DMS114 treated with DMSO at 0.1 percent for 48 hours (cell line): ENCODE data around the gene MRAP2.
"Not testable (repeated sequence)": the region's sequence is repeated elsewhere in the genome, so short reads cannot be mapped to it uniquely, and the experiment has no call there.

Source experiments
- DNase-seq: peaks from one replicate; lab custom pipeline; 2025; ENCODE audit not compliant: unreplicated experiment; lab: John Stamatoyannopoulos, UW

Gene MRAP2

DNA sequence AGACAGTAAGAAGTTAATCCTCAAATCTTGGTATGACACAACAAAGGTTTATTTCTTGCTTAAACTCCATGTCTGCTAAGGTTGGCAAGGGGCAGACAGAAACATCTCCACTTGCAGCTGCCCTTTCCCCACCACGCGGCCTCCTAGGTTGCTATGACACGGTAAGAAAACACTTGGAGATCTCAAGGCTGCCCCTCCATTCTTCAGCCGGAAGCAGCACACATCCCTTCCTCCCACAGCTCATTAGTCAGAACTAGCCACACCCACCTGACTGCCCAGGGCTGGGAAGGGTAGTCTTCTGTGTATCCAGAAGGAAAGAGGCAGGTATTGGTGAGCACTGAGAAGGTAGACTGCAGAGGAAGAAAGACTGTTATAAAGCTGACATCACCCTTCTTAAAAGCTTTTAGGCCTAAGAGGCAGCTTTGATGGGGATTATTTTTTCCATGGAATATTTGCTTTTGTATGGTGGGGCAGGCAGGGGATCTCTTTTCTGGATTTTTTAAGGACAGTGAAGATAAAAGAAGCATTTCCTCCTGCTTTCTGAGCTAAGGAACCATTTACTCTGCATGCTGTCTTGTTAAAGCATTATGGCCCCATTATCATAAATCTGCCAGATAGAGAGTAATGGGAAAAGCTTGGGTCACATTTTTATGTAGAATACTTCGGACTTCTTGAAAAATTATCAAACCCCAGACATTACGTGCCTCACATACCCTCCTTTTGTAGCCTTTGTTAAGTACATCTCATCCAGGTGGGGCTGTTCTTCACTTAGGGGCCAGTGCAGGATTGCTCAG, 41.6 kb downstream of the MRAP2 start:
- DNase-seq = no peak

DNA sequence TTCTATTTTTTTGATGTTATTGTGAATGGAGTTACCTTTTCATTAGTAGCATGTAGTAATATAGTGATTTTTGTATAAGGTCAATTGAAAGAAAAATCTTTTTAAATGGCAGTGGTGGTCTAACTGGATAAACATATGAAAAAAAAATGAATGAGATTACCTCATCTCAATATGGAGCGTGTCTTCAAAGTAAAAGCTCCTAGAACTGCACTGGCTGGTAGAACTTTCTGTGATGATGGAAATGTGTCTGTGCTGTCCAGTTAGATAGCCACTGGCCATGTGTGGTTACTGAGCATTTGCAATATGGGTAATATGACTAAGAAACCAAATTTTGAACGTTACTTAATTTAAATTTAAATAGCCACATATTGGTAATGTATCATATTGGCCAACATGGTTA, 44.1 kb downstream of the MRAP2 start:
- no peak for DNase-seq

DNA sequence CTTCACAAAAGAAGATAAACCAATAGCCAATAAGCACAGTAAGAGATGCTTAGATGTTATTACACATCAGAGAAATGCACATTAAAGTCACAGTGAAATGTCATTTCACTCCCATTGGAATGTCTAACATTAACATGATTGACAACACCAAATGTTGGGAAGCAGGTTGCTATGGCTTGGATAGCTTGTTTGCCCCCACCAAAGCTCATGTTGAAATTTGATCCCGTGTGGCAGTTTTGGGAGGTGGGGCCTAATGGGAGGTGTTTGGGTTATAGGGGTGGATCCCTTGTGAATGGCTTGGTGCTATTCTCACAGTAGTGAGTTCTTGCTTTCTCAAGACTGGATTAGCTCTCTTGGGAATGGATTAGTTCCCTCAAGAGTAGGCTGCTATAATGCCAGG, 44.8 kb downstream of the MRAP2 start:
- DNase-seq = no peak

DNA sequence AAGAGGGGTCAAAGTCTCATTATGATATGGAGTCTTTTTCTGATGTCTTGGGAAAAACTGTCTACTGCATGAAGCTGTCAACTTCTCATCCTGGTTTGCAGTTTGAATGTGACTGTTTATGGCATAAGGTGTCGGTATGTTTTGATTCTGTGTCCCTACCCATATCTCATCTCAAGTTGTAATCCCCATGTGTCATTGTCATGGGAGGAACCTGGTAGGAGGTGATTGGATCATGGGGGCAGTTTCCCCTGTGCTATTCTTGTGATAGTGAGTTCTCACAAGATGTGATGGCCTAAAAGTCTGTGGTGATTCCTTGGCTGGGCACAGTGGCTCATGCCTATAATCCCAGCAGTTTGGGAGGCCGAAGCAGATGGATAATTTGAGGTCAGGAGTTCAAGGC, 47.6 kb downstream of the MRAP2 start:
- no peak for DNase-seq

DNA sequence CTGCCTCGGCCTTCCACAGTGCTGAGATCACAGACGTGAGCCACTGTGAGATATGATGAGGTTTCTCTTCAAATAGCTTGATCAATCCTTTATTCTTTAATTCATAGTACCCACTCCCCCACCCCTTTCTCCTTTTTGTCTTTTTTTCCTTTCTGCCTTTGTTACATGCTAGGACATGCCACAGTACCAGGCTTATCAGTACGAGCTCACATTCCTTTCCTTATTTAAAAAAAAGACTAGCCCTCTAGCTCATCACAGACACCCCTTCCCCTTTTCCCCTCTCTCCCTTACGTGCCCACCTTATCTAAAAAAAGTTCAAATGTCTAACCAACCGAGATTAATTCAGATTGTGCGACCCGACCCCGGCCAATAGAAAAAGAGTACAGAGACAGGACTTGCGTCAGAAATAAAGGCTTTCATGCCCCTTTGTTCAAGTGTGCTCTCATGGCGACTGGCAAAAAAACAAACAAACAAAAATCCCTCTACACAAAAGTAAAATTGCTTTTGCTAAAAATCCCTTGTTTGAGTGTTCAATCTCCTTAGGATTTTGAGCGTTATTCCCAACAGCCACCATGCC, 49.2 kb downstream of the MRAP2 start:
- DNase-seq = no peak

DNA sequence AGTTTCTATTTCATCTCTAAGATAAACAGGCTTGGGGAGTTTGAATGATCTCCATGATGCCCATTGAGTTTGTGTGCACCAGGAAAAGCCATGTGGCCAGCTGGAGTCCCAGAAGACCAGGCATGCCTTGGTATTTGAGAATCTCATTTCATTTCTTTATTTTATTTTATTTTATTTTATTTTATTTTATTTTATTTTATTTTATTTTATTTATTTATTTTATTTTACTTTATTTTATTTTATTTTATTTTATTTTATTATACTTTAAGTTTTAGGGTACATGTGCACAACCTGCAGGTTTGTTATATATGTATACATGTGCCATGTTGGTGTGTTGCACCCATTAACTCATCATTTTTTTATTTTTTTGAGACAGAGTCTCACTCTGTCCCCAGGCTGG, 51.1 kb downstream of the MRAP2 start:
- not testable (repeated sequence) for DNase-seq

DNA sequence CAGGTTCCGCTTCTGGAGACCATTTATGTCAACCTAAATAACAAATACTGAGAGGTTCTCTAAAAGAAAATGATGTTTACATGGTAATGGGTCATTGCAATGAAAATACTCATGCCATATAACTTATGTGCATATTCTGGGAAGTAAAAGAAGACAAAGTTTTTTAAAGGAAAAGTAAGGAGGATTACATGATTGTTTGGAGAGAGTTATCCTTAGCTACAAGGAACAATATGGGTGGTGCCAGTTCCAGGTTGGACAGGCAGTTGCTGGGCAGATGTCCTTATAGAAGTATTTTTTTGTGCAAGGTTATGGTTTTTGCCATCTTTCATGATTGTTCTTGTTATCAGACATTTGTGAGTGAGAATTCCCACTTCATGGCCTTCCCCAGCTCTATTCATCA, 52.5 kb downstream of the MRAP2 start:
- no peak for DNase-seq

DNA sequence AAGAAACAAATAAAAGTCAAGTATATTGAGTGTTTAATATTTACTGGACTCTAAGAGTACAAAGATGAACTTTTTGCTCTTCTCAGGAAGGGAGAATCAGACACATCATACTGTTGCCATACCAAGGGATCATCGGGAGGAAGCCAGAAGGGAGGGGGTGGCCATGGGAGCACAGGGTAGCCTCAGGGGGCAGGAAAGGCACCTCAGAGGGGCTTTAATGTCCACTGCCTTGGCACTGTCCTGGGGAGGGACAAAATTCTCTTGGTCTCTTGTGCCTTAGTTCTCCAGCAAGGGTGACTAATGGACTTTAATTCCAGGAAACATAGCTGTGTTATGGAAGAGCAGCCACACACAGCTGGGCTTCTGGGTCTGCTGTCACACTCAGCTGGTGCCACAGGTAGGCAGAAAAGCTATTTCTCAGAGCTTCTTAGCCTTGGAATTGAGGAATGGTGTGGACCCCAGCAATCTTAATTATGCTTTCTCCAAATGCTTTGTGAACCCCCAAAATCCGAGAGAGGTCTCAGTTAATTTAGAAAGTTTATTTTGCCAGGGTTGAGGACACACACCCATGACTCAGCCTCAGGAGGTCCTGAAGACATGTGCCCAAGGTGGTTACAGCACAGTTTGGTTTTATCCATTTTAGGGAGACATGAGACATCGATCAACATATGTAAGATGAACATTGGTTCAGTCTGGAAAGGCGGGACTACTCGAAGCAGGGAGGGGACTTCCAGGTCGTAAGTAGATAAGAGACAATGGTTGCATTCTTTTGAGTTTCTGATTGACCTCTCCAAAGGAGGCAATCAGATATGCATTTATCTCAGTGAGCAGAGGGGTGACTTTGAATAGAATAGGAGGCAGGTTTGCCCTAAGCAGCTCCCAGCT, 53.2 kb downstream of the MRAP2 start:
- DNase-seq = no peak

DNA sequence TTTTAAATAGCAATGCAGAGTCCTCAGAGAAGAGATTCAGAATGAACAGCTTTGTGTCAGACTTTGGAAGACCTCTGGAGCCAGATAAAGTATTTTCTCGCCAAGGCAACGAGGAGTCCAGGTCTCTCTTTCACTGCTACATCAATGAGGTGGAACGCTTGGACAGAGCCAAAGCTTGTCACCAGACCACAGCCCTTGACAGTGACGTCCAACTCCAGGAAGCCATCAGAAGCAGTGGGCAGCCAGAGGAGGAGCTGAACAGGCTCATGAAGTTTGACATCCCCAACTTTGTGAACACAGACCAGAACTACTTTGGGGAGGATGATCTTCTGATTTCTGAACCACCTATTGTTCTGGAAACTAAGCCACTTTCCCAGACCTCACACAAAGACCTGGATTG, 55.5 kb downstream of the MRAP2 start:
- DNase-seq = no peak

DNA sequence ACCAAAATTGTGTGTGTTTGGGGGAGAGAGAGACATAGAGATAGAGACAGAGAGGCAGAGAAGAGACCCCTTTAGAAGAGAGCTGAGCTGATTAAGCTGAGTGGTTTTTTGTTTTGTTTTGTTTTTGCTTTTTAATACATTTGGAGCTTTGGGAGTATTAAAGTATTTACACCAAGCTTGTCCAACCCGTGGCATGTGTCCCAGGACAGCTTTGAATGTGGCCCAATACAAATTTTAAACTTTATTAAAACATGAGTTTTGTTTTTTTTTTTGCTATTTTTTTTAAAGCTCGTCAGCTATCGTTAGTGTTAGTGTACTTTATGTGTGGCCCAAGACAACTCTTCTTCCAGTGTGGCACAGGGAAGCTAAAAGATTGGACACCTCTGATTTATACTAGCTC, 56.0 kb downstream of the MRAP2 start:
- DNase-seq = no peak

DNA sequence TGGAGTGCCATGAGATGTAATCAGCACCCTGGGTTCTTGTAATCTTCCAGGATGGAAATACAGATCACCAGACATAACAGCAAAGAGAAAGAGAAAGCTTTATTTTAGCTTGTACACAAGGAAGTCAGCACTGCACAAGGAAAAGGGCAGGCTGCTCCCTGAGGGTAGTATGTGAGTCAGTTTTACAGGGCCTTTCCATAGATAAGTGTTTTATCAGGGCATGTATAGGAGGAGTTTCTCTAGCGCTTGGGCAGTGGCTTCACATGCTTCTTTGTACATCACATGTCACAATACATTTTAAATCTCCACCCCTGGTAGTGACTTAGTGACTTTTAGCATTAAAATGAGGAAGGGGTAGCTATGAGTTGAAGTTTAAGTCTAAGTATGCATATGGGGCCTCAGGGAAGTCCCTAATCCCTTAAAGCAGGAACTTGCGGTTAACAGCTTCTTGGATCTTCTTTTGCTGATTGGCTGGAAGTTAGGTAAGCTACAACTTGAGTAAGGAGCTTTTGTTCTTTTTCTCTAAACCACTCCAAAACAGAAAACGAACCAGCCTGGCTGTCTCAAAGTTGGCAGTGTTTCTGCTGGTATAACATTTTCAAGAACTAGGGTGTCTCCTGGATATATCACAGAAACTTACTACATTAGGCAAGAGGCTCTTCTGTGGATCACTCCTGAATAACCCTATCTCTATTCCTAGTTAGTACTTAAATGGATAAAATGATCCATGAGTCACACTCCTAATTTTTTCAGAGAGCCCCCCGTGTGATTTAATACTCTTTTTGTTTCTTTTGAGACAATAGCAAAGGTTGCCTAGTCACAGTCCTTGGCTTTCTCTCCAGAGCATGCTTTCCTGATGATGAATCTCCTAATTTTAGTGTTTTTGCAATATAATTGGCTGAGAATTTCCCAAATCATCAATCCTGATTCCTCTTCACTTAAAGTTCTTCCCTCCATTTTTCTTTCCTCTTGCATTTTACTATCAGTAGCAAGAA, 60.2 kb downstream of the MRAP2 start:
- DNase-seq = no peak

DNA sequence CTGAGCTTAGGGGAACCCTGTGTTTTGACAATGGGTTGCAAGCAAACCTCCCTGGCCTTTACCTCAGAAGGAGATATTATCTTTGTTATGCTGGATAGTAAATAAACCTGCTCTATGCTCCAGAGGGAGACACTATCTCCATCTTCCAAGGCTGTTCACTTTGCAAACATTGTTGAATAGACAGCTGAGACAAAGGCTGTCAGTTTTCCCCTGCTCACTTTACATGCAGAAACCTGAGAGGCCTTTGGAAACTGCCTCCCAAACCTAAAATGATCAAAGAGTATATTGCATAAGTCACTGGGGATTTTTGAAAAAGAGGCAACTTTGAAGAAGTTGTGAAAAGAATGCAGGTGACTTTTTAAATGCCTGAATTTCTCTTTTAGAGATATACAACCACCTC, 61.6 kb downstream of the MRAP2 start:
- no peak for DNase-seq

DNA sequence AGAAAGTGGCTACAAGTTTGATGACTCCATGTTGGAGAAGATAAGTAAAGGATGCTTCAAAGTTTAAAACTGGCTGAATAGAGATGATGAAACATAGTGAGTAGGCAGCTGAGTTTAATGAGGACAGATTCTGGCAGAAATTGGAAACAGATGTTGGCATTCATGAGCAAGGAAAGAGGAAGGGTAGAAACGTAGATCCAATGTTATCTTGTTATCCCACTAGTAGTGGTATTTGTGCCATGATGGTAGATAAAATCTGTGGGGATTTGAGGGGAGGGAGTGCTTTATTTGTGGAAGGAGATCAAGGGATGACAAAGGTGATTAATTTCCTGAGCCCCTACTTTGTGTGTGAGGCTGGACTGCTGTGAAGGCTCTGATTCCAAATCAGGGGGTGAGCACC, 69.5 kb downstream of the MRAP2 start:
- no peak for DNase-seq

DNA sequence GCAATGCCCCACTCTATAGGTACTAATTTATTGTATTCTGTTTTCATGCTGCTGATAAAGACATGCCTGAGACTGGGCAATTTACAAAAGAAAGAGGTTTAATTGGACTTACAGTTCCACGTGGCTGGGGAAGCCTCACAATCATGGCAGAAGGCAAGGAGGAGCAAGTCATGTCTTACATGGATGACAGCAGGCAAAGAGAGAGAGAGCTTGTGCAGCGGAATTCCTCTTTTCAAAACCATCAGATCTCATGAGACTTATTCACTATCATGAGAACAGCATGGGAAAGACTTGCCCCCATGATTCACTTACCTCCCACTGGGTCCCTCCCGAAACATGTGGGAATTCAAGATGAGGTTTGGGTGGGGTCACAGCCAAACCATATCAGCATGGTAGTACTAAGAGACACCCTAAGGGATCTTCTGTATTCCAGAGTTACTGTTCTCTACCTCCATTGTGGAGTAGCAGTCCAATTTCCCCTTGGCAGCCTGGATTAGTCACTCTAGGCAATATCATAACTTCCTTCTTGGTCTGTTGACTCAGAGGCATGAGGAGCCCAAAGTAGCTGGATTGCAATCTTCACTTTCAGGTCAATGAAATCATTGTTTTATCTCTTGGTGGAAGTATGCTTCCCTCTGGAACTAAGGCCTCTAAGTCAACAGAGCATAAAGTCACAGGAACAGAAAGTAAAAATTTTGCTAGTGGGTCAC, 71.8 kb downstream of the MRAP2 start:
- not testable (repeated sequence) for DNase-seq

DNA sequence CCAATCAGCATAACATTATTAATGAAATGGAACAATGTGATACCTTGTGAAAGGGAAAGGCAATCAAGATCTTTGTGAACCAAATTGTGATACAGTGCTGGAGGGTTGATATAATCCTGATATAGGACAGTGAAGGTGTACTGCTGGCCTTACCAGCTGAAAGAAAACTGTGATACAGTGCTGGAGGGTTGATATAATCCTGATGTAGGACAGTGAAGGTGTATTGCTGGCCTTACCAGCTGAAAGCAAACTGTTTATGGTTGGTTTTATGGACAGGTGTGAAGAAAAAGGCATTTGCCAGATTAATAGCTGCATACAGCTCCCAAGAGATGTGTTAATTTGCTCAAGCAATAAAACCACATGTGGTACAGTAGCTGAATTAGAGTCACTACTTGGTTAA, 73.9 kb downstream of the MRAP2 start:
- DNase-seq = no peak

DNA sequence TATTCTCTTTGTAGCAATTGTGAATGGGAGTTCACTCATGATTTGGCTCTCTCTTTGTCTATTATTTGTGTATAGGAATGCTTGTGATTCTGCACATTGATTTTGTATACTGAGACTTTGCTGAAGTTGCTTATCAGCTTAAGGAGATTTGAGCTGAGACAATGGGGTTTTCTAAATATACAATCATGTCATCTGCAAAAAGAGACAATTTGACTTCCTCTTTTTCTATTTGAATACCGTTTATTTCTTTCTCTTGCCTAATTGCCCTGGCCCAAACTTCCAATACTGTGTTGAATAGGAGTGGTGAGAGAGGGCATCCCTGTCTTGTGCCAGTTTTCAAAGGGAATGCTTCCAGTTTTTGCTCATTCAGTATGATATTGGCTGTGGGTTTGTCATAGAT, 77.8 kb downstream of the MRAP2 start:
- not testable (repeated sequence) for DNase-seq

DNA sequence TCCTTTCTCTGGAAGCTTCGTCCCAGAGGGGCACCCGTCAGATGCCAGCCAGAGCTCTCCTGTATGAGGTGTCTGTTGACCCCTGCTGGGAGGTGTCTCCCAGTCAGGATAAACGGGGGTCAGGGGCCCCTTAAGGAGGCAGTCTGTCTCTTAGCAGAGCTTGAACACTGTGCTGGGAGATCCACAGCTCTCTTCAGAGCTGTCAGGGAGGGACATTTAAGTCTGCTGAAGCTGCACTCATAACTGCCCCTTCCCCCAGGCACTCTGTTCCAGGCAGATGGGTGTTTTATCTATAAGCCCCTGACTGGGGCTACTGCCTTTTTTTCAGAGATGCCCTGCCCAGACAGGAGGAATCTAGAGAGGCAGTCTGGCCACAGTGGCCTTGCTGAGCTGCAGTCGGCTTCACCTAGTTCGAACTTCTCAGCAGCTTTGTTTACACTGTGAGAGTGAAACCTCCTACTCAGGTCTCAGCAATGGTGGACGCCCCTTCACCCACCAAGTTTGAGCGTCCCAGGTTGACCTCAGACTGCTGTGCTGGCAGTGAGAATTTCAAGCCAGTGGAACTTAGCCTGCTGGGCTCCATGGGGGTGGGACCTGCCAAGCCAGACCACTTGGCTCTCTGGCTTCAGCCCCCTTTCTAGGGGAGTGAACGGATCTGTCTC, 81.5 kb downstream of the MRAP2 start:
- DNase-seq = not testable (repeated sequence)

DNA sequence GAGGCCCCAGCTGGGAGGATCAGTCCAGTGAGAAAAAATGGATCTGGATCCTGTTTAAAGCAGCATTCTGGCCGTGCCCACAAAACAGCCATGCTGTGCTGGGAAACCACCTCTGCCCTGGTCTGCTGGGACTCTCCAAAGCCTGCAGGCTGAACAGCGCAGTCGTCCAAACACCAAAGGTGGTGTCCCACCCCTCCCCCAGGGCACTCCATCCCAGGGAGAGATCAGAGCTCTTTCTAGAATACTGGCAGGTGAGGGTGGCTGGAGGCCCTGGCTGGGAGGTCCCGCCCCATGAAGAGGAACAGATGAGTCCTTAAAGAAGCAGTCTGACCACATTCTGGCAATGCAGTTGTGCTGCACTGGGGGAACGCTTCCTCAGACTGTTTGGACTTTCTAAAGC, 84.6 kb downstream of the MRAP2 start:
- DNase-seq = no peak

DNA sequence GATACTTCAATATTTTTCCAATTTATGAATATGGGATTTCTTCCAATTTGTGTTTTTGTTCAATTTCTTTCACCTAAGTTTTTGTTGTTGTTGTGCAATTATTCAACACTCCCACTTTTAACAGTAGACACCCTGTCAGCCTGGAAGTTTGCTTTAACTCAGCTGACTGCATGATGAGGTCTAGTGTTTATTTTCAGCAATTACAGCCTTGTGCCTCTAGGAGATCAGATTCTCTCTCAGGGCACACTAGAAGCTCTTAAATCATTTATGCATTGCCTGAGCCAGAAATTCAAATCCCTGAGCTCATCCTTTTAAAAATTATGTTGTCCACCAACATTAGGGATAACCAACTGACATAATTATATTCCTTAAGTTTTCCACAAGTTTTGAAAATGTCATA, 85.7 kb downstream of the MRAP2 start:
- no peak for DNase-seq

DNA sequence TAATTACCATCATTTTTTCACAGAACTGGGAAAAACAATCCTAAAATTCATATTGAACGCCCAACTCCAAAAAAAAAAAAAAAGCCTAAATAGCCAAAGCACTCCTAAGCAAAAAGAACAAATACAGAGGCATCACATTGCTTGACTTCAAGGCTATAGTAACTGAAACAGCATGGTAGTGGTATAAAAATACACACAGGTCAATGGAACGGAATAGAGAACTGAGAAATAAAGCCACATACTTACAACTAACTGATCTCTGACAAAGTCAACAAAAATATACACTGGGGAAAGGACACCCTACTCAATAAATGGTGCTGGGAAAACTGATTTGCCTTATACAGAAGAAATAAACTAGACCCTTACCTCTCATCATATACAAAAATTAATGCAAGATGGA, 89.6 kb downstream of the MRAP2 start:
- DNase-seq = no peak
